ENCODE results near the gene DNAJC15. TPM values are rescaled to one million over a fixed set of nuclear protein-coding genes. Genes with fewer than 3 reads are reported as not detected.
"Not testable (repeated sequence)": the region's sequence is repeated elsewhere in the genome, so short reads cannot be mapped to it uniquely, and the experiment has no call there.

The DNAJC15 gene
- total RNA-seq: 5.6 and 16.3 TPM in 2 replicates
- 14.1 TPM for polyA plus RNA-seq (2012)

DNA sequence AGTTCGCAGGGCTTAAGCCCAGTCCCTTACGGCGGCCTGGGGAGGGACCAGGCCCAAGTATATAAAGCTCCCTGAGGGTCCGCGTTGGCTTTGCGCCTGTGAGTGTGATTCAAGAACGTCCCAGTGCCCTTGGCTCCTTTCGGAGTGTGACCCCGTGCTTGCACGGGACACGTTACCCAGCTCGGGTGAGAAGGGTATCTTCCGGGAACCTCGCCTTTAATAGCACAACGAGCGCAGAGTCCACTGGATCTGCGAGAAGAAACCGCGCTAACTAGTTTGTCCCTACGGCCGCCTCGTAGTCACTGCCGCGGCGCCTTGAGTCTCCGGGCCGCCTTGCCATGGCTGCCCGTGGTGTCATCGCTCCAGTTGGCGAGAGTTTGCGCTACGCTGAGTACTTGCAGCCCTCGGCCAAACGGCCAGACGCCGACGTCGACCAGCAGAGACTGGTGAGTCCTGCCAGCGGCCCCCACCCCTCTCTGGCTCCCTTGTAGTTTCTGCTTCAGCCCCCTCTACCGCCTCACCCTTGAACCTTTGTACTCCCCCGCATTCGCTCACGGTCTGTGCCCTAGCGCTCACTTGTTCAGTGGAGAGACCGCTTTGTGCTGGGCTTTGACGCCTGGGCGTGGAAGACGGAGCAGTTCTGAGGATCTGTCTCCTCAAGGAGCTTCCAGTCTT is at the start of gene DNAJC15:
DNAJC15 (plus strand) TSS at position 298 of the 675 bp plus-strand sequence; CDS start at position 339, 41 bp downstream.
- peak; percentile 89 for DNase-seq (ENCODE audit: low read depth)

DNA sequence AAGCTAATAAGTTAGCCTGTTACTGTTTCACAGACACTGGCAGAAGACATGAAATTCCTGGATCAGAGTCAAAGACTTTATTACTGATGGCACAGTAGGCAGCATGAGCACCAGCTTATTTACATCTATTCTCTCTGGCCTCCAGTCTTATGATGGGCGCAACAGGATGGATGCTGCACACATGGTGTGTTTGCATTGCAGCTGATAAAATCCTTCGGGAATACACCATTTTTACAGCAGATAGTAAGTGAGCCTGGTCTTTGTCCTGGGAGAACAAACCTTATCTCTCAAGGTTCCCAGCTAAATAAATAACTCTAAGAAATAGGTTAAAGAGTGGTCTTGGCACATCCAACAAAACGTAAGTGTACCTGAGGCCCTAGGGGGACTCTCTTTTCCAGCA is 47.3 kb upstream of the DNAJC15 start:
- DNase-seq (ENCODE audit: low read depth): no peak

DNA sequence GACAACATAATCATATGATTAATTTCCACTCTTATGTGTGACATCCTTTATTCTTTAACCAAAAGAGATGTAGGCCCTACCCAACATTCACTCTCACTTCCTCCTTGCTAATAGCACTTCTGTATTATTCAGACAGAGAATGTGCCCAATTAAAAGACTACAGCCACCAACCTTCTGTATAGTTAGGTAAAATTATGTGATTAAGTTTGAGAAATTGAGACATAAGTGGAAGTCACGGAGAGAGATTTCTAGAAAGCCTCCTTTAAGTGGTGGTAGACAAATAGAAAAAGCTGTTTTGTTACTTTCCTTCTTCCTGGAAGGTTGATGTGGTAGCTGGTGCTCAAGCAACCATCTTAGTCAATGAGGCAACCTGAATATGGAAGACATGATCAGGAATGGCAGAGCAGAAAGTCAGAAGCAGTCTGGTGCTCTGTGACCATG is 46.1 kb upstream of the DNAJC15 start:
- DNase-seq (ENCODE audit: low read depth): no peak

- no peak for DNase-seq (ENCODE audit: low read depth)
These were observed 42.1 kb upstream of the DNAJC15 start for GRCh38 chr13:42981317-42981716.

GRCh38 chr13:42981853-42982252 is 41.5 kb upstream of the DNAJC15 start:
- DNase-seq (ENCODE audit: low read depth): no peak

GRCh38 chr13:42984026-42984425 is 39.4 kb upstream of the DNAJC15 start:
- DNase-seq (ENCODE audit: low read depth): no peak

- no peak for DNase-seq (ENCODE audit: low read depth)
These were observed 38.7 kb upstream of the DNAJC15 start for GRCh38 chr13:42984691-42985090.

- no peak for DNase-seq (ENCODE audit: low read depth)
These were observed 37.8 kb upstream of the DNAJC15 start for GRCh38 chr13:42985312-42986175.

DNA sequence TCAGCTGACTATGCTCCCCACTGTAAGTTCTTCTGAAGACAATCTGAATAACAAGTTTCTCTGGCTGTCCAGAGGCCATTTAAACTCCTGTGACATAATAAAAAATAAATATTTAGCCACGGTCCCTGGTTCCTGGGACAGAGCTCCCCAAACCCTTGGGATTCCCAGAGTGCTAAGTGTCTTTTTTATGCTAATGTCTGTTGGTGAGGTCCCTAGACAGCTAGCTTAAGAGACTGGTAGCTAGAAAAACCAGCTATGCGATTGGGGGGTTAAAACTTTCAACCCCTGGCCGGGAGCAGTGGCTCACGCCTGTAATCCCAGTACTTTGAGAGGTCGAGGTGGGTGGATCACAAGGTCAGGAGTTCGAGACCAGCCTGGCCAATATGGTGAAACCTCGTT is 37.2 kb upstream of the DNAJC15 start:
- DNase-seq (ENCODE audit: low read depth): no peak

- no peak for DNase-seq (ENCODE audit: low read depth)
These were observed 32.8 kb upstream of the DNAJC15 start for GRCh38 chr13:42990291-42991232.

DNA sequence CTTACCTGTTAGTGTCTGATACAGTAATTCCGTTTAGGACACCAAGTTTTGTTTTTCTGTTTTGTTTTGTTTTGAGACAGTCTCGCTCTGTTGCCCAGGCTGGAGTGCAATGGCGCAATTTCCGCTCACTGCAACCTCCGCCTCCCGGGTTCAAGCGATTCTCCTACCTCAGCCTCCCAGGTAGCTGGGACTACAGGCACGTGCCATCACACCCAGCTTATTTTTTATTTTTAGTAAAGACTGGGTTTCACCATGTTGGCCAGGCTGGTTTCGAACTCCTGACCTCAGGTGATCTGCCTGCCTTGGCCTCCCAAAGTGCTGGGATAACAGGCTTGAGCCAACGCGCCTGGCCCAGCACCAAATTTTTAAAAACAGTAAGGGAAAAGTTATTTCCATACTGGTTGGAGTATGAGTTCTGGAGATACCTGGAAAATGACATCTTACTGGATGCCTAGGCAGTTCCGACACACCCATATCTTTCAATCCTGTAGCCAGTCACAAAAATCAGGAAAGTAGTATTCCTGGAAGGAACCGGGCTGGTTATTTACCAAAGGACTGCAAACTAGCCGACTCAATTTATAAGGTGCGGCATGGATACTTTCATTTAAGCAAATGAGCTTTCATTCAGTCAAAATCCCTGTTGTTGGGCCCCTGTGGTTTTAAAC is 32.0 kb upstream of the DNAJC15 start:
- not testable (repeated sequence) for DNase-seq (ENCODE audit: low read depth)

DNA sequence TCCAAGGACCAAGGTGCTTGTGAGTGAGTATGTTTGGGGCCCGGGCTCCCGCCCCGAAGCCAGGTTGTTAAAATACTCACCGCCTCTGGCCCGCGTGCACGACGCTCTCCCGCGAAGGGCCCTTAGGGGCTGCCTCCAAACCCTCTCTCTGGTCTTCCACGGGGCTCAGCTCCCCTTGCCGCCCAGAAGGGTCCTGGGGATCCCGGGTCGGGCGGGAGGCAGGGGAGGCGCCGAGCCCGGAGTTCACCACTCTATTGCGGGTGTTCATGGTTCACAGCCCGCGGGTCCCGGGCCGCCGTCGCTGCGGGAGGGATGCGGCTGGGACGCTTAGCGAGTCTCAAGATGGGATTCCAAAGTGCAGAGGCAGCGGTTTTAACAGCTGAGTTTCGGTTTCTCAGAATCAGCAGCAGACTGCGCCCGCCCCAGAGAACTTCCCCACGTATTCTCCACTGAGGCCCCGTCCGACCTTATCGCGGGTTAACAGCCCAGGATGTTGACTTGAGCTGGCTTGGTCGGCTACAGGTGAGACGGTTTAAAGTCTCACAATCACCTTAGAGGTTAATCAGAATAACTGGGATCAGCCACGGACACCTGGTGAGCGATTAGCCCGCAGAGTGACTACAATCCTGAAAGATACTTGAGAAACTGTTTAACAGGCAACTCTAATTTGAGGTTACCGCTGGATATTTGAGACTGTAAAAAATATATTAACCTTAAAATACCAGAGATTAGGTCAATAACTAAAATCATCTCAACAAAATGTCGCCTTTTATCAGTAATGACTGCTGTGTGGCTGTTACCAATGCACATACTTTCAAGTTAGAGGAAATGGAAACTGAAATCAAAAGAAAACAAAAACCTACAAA is 31.3 kb upstream of the DNAJC15 start, which contains the start of gene EPSTI1:
EPSTI1 (minus strand) TSS at position 344 of the 866 bp plus-strand sequence; CDS start at position 268, 76 bp downstream.
- peak; percentile 75 for DNase-seq (ENCODE audit: low read depth)

GRCh38 chr13:42992764-42993122 is 30.6 kb upstream of the DNAJC15 start:
- DNase-seq (ENCODE audit: low read depth): no peak

DNA sequence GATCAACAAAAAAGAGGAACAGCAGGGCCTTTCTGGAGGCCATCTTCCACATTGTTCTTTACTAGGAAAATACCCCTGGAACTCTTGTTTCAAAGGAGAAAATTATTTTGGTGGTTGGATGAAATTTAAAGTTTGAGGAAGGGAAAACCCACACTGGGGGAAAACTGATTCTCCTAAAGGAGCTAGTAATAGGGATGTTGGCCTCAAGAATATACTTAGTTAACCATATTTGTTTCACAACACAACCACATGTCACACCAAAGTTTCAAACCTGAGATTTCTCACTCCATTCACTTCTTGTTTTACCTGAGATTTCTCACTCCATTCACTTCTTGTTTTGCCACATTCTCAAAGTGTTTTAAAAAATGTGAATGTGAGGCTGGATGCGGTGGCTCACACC is 28.5 kb upstream of the DNAJC15 start:
- no peak for DNase-seq (ENCODE audit: low read depth)

GRCh38 chr13:42996584-42996983 is 26.8 kb upstream of the DNAJC15 start:
- DNase-seq (ENCODE audit: low read depth): no peak

DNA sequence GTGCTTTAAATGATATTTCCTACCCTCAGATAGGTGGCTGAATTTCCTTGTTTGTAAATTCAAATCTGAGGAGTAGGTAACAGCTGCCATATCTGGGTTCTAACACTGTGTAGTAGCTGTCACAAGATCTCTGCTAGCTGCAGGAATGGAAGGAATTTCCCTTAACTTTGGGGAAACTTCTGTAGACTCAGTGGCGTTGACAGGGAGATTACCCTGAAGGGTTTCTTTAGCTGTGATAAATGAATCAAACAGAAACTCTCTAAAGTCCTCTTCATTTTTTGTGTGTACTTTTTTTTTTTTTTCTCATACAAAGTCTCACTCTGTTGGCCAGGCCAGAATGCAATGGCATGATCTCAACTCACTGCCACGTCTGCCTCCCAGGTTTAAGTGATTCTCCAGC is 26.0 kb upstream of the DNAJC15 start:
- DNase-seq (ENCODE audit: low read depth): peak; percentile 26

- no peak for DNase-seq (ENCODE audit: low read depth)
These were observed 23.9 kb upstream of the DNAJC15 start for GRCh38 chr13:42999491-42999890.

DNA sequence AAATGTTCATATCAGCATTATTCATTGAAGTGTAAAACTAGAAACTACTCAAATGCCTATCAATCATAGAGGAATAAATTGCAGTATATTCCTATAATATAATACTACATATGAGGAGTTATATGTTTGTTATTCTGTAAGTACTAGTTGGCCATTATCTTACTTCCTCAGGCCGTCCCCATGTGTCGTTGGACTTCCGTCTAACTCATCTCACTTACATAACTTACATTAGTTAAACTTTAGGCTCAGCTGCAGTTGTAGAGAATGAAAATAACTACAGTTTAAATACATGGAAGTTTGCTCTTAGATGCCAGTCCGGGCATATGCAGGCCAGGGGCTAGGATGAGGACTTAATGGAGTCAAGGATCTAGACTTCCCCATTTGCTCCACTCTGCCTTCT is 22.7 kb upstream of the DNAJC15 start:
- DNase-seq (ENCODE audit: low read depth): no peak

DNA sequence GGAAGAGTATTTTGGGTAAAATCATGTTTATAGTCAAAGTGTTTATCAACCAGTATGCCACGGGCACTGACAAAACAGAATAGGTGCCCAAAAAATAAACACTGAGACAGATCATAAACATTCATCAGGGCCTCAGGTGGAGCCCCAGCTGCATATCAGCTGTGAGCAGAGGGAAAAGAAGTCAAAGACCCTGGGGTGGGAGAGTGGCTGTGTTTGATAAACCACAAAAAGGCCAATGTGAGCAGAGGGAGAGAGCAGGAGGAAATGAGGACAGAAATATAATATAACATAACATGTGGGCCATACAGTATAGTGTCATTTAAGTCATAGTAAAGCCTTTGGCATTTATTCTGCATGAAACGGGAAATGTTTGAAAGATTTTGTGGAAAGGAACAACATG is 21.4 kb upstream of the DNAJC15 start:
- no peak for DNase-seq (ENCODE audit: low read depth)

DNA sequence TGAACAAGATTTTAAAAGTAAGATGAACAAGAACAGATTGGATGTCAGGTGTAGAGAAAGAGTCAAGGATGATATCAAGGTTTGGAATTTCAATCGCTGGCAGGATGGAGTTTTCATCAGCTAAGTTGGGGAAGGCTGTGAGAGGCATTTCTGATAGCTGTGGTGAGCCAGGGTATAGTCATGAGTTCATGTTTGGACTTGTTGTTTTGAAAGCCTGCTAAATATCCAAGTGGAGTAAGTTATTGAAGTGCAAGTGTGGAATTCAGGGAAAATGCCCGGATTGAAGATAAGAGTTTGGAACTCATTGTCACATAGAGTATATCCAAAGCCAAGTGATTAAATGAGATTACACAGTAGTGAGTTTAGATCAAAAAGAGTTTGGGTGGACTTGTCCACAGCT is 20.4 kb upstream of the DNAJC15 start:
- no peak for DNase-seq (ENCODE audit: low read depth)

Measured in myocyte (in vitro differentiated cells).